NCI-H1436 (cell line): ENCODE measurements around the gene URM1.

Experiments
- DNase-seq: peaks from one replicate; lab custom pipeline; 2025; lab: John Stamatoyannopoulos, UW

URM1 gene

DNA sequence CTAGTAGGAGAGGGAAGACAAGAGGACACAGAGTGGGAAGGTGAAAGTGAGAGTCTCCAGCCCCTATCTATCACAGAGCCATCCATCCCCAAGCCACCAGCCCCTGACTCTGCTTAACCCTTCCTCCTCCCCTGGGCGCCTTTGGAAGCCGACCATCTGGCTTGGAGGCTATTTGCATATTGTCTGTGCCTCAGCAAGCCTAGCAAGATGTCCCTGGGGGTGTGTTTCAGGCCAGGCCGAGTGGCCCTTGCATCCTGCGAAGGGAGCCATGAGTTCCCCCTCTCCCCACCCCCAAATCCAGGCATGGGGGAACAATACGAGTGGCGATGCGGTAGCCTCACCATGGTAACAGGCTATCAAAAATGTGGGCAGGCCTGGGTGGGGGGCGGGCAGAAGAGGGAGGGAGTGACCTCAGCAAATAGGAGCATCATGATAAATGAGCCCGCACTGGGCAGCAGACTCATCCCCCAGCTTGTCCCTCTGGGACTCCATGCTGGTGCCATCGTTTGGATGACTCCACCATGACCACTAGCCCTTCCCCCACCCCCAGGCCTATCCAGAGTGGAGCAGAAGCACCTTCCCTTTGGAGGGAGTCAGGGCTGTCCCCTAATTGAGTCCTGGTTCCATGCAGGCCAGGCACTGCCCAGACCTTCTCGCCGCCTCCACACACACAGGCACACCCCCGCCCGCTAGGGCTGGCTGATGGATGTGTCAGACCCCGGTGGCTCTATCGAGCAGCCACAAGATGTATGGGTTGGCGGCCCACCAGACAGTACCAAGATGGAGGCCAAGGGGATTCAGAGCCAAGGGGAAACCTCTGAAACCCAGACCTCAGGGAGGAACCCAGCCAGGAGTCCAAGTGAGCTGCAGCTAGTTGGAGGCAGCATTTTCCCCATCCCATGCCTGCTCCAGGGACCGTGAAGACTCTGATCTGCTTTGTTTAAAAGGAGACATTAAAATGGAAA is 14.6 kb downstream of the URM1 start:
- DNase-seq: no peak

DNA sequence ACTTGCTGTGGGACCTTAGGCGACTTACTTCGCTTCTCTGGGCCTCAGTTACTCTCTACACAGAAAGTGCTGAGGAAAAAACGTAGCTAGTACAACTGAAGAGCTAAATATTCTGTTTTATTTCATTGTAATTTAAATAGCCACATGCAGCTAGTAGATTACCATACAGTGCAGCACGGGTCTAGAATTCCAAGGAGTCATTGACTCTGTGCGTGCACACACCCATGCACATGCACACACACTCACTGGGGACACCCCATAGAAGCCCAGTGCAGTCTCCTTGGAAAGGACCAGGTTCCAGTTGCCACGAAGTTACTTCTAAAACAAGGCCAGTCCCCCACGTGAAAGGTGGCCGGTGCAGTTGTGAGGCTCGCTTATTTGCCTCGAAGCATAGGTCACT is 17.0 kb downstream of the URM1 start:
- no peak for DNase-seq

- no peak for DNase-seq
Observed at GRCh38 chr9:128389395-128390149, 18.4 kb downstream of the URM1 start.

- DNase-seq: no peak
Observed at GRCh38 chr9:128390150-128390812, 19.1 kb downstream of the URM1 start.

DNA sequence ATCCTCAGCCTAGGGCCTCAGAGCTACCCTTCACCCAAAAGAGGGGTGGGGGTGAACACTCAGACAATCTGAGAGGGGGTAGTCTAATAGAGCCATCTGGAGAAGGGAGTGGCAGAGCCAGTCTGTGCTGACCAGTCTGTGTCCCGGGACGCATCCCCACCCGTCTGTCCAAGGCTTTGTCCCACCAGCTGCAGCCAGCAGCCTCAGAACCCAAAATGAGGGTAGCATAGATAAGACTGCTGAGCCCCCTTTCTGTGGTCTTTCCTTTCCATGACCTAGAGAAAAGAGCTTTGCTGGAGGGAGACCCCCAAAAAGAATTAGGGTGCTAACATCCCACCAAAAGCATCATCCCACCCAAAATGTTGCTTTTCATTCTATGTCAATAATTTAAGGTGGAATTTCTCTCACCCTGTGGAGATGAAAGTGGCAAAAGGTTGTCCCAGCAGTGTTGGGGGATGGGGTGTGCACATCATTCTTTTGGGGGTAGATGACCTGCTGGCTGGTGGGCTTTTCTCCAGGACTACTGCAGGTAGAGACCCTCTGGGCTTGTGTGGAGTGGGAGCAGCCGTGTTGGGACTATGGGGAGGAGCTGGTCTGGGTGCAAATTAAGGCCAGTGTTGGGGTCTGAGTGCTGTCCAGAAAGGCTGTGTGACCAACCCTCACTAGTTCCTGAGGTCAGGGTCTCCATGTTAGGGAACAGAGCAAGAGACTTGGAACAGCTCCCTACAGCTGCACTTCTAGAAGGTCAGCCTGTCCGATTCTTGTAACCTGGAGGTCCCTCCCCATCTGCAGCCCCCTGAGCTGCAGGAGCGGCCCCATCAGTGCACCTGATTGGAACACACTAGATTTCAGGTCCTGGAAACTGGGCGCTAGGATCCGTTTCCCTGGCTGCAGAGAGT is 19.9 kb downstream of the URM1 start:
- no peak for DNase-seq

DNA sequence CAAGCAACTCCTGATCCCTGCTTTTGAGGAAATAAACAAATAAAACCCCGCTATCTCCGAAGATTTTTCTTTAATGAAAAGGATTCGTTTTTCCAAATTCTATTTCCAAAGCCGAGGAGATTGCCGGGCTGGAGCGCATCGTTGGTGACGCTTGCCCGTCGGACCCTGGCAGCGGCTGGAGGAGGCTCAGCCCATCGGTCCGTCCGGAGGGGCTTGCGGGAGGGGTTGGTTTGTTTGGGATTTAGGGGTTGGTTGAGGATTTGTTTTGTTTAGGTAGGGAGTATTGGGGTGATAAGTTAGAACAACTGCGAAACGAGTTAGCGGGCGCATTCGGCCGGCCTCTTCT is 20.8 kb downstream of the URM1 start:
- no peak for DNase-seq

DNA sequence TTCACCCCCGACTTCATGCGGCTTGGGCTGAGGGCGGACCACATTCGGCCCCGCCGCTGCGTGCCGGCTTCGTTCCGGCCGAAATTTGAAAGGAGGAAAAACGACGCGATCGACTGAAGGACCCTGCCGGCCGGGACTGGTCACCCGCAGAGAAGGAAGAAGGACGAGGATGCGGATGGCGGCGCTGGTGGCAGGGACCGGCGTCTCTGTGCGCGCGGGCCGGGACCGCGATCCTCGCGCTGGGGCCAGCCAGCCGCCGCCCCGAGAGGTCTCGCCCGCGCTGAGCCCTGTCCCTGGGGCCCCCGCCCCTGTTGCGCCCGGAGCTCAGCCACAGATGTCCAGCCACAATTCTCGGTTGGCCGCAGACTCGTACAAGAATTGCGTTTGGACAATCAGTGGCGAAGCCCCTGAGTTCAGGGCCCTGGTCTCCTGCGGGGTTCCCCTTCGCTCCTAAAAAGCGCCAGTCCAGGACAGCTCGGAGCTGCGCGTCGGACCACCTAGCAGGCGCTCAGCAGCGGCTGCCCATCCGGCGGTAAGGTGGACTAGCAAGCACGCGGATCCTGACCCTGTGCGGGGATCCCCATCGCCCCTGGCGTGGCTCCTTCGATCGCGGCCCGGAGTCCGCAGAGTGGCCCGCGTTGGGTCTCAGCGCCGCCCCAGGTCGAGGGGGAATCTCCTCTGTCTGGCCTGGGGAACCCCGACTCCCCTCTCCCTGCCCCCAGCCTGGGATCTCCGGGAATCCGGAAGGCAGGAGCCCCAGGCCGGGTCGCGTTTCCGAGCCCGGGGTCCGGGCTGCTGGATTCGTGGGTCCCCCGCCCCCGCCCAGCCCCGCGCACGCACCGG is 21.3 kb downstream of the URM1 start:
- DNase-seq: no peak

- DNase-seq: no peak
Observed at GRCh38 chr9:128393145-128393775, 22.1 kb downstream of the URM1 start.

GRCh38 chr9:128393970-128394369 is 22.8 kb downstream of the URM1 start:
- no peak for DNase-seq

- no peak for DNase-seq
Observed at GRCh38 chr9:128394379-128395168, 23.4 kb downstream of the URM1 start.

DNA sequence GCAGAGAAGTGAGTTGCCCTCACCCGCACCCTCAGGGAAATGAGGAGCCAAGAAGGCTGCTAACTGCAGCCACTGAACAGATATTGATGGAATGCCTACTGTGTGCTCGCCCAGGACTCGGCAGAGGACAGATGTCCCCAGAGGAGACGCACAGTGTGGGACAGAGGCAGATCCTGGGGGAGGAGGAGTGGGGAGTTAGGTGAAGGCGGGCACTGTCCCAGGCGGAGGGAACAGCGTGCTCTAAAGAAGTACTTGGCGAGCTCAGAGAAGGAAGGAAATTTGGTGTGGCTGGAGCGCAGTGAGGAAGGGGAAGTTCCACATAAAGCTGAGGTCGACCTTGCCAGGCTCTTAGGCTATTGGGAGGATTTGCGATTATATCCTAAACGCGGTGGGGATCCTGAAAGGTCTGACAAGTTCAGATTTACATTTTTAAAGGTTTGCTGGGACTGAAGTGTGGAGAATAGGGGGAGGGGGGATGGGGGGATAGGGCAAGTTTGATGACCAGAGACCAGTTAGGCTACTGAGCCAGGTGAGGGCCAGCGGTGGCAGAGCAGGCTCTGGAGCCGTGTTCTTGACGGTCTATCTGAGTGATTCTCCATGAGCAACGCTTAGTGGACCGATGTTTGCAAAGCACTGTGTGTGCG is 25.9 kb downstream of the URM1 start:
- DNase-seq: no peak

- no peak for DNase-seq
Observed at GRCh38 chr9:128397831-128398230, 26.7 kb downstream of the URM1 start.

DNA sequence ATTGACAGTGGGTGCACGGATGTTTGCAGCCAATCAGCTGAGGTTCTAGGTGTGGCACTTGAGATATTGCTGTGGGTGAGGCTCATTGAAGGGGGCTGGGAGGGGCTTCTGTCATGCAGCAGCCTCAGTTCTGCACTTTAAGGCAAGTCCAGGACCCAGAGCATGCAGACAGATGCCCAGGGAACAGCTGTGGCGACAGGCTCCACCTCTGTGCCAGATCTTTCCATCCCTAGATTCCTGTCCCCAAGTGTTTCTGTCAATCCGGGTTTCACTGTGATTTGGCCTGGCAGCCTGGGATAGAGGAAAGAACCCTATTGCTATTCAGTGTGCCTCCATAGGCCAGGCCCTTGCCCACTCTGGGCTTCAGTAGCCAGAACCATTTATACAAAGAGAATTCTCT is 28.7 kb downstream of the URM1 start:
- DNase-seq: no peak

- no peak for DNase-seq
Observed at GRCh38 chr9:128404560-128404959, 33.4 kb downstream of the URM1 start.

GRCh38 chr9:128405077-128405779 is 34.1 kb downstream of the URM1 start:
- no peak for DNase-seq

GRCh38 chr9:128405780-128406171 is 34.6 kb downstream of the URM1 start:
- no peak for DNase-seq

DNA sequence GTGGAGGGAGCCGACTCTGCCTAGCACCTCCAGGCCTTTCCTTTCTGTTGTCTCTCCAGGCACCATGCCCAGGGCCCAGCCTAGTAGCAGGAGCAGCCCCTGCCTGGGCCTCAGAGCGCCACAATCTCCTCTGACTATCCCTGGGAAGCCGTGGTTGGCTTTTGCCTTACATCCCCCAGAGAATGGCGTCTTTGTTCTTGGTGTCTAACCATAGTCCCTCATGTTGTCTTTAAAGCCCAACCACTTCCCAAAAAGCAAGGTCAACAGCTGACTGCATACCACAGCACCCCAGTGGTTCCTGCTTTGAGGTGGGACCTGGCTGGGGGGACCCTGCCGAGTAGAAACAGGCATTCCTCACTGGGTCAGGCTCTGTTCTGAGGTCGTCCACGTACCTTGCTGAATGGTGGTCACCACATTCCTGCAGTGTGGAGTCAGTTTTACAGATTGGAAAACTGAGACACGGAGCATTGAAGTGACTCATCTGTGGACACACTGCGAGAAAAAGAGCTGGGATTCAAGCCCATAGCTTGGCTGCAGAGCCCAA is 35.7 kb downstream of the URM1 start:
- no peak for DNase-seq

DNA sequence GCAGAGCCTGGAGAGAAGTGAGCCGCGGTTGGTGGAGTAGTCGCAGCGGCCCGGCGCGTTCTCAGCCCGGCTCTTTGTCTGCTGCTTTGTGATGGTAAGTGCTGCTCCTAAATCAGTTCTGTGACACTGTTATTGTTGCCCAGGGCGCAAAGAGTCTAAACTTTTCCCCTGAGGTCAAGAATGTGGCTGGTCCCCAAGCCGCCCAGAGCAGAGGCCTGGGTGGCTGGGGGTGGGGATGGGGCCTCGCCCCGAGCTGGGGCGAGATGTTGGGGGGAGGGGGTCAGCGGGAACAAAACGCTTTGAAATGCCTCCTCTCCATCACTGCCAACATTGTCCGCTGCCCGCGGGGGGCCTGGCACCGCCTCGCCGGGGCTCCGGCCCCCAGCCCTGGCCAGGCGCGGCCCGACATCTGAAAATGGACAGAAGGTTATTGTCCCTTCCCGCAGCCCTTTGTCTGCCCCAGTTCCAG is 37.8 kb downstream of the URM1 start:
- no peak for DNase-seq
